ENCODE data around the gene SNX19.

GRCh38 chr11:130916238-130916855 is at the start of gene SNX19:
- TF ChIP-seq CTCF (IDR thresholded peaks at IDR 0.05; ENCODE audit: low read length), result peak; percentile 71
- no peak for TF ChIP-seq EZH2 (IDR thresholded peaks at IDR 0.05; ENCODE audit: borderline replicate concordance, low read length)

Data from OCI-LY1 (cell line).